ENCODE measurements around the gene TRPV2. TPM values are rescaled to one million over a fixed set of nuclear protein-coding genes. Genes with fewer than 3 reads are reported as not detected.
A peak's percentile ranks its signal among the peaks of the same experiment; 100 is the strongest.
"Not testable (repeated sequence)": the region's sequence is repeated elsewhere in the genome, so short reads cannot be mapped to it uniquely, and the experiment has no call there.

Gene TRPV2
- total and polyA plus RNA-seq, 12 donors = 4.6 to 25.4 (median 9.1) TPM

- 96% methylated on average over 13 of the region's 13 CpGs for WGBS, 2 donors
- H3K9me3 ChIP-seq = no peaks in the 10 kb centered on the region
- peaks cover 0 to 19% (median 5%) of the 10 kb centered on the region in 9 donors for H3K4me1 ChIP-seq
- H3K27ac ChIP-seq = no peak overlapping the region
- no peaks in the 10 kb centered on the region for H3K27me3 ChIP-seq
- no peaks in the 10 kb centered on the region for H3K36me3 ChIP-seq
- ATAC-seq (no peak), DNase-seq (no peak)
- intact Hi-C loops (cut with DNase I) = no loop called here
- H3K4me3 ChIP-seq = no peak overlapping the region
- TF ChIP-seq CTCF (IDR thresholded peaks at IDR 0.05) = no peak
Measured at GRCh38 chr17:16391451-16391850, 23.9 kb upstream of the TRPV2 start.

GRCh38 chr17:16392491-16392890, 22.9 kb upstream of the TRPV2 start:
- H3K9me3 ChIP-seq; intact Hi-C loops (cut with DNase I); H3K27me3 ChIP-seq: not testable (repeated sequence)

GRCh38 chr17:16395887-16396286, 19.5 kb upstream of the TRPV2 start:
- H3K36me3 ChIP-seq; H3K27me3 ChIP-seq; H3K4me3 ChIP-seq; H3K9me3 ChIP-seq; intact Hi-C loops (cut with DNase I): not testable (repeated sequence)
- DNase-seq (peak in 1 of 2 donors; percentile 23), ATAC-seq (peak; percentile 56 to 84 (median 76))
- H3K27ac ChIP-seq = peak overlapping the region in 8 of 10 donors; percentile 34 to 86 (median 62)
- H3K4me1 ChIP-seq = peaks cover 0 to 18% (median 9%) of the 10 kb centered on the region in 9 donors
- WGBS, 2 donors = 56 to 82% methylated on average over 4 of the region's 4 CpGs

More at GRCh38 chr17:16392491-16392890, 22.9 kb upstream of the TRPV2 start:
- not testable (repeated sequence) for H3K36me3 ChIP-seq, H3K27ac ChIP-seq, H3K4me3 ChIP-seq, ATAC-seq, DNase-seq
- WGBS, 2 donors = 88 to 91% methylated on average over 11 of the region's 11 CpGs
- peaks cover 0 to 18% (median 9%) of the 10 kb centered on the region in 9 donors for H3K4me1 ChIP-seq

- H3K27me3 ChIP-seq; intact Hi-C loops (cut with DNase I); H3K4me3 ChIP-seq; H3K36me3 ChIP-seq; H3K9me3 ChIP-seq: not testable (repeated sequence)
- 35 to 52% methylated on average over 2 of the region's 2 CpGs for WGBS, 2 donors
- ATAC-seq (peak; percentile 68 to 94 (median 83)), DNase-seq (peak in 1 of 2 donors; percentile 25)
- H3K4me1 ChIP-seq = peaks cover 0 to 18% (median 9%) of the 10 kb centered on the region in 9 donors
- H3K27ac ChIP-seq = peak overlapping the region in 8 of 10 donors; percentile 34 to 86 (median 62)
Measured at GRCh38 chr17:16396693-16397092, 18.7 kb upstream of the TRPV2 start.

GRCh38 chr17:16398270-16399267, 16.8 kb upstream of the TRPV2 start:
- TF ChIP-seq CTCF (IDR thresholded peaks at IDR 0.05) = no peak
- H3K4me3 ChIP-seq = no peak overlapping the region
- H3K36me3 ChIP-seq = no peaks in the 10 kb centered on the region
- no peak for DNase-seq
- no peaks in the 10 kb centered on the region for H3K9me3 ChIP-seq
- H3K27ac ChIP-seq = no peak overlapping the region
- no peak for ATAC-seq
- intact Hi-C loops (cut with DNase I) = no loop called here
- no peaks in the 10 kb centered on the region for H3K27me3 ChIP-seq
- H3K4me1 ChIP-seq = peaks cover 0 to 18% (median 9%) of the 10 kb centered on the region in 9 donors
- 64 to 69% methylated on average over 9 of the region's 9 CpGs for WGBS, 2 donors

- H3K4me3 ChIP-seq = not testable (repeated sequence)
- WGBS, 2 donors = 94 to 96% methylated on average over 9 of the region's 9 CpGs
Measured at GRCh38 chr17:16403847-16404246, 11.5 kb upstream of the TRPV2 start.

More at GRCh38 chr17:16403847-16404246, 11.5 kb upstream of the TRPV2 start:
- intact Hi-C loops (cut with DNase I); DNase-seq; H3K27ac ChIP-seq; ATAC-seq; H3K36me3 ChIP-seq; H3K9me3 ChIP-seq: not testable (repeated sequence)
- peaks cover 0 to 15% (median 0%) of the 10 kb centered on the region in 7 donors for H3K27me3 ChIP-seq
- H3K4me1 ChIP-seq = peaks cover 2 to 23% (median 16%) of the 10 kb centered on the region in 9 donors
